Activated CD8-positive, alpha-beta memory T cell treated with anti-CD3 and anti-CD28 coated beads for 24 hours (primary cell): ENCODE measurements around the gene AZIN2.
"Not testable (repeated sequence)": the region's sequence is repeated elsewhere in the genome, so short reads cannot be mapped to it uniquely, and the experiment has no call there.

Experiments
- DNase-seq: peaks from one replicate; pipeline ENCODE4 v3.0.0-alpha.2; 2020

The AZIN2 gene

DNA sequence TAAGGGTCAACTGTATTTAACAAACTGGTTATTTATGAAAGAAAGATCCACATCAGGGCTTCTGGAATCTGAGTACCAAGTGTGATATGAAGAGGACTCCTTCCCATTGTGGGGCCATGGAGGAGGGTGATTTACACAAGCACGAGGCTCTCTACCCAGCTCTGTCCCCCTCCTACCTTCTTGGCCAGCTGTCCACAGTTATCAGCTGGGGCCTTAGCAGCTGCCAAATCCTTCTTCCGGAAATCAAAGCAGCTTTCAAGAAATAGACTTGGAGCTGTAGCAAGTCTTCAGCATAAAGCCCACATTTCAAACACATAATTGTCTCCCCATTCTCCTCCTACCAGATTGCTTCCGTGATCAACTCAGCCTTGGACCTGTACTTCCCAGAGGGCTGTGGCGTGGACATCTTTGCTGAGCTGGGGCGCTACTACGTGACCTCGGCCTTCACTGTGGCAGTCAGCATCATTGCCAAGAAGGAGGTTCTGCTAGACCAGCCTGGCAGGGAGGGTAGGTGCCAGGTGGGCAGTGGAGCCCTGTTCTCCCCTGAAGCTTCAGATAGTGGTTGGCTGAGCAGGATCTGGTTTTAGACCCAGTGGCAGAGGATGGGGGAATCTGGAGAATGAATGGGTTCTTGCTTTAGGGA, 15.5 kb downstream of the AZIN2 start:
- DNase-seq = no peak

DNA sequence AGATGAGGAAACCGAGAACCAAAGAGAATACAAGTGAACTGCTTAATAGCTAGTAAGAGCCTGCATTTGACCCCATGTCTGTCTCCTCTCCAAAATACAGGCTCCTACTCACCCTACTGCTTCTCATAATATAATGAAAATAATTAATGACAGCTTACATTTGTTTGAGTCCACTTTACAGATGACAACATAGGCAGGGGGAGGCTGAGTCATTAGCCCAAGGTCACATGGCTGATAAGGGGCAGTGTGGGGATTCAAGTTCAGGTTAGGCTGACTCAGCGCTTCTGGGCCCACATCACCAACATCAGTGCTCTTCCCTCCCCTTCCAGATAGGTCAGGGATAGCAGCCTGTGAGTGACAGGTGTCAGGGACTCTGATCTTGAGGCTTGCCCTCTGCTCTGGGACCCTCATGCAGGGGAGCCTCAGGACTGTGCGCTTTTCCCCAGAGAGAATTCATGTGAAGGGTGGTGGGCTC, 16.2 kb downstream of the AZIN2 start:
- no peak for DNase-seq

DNA sequence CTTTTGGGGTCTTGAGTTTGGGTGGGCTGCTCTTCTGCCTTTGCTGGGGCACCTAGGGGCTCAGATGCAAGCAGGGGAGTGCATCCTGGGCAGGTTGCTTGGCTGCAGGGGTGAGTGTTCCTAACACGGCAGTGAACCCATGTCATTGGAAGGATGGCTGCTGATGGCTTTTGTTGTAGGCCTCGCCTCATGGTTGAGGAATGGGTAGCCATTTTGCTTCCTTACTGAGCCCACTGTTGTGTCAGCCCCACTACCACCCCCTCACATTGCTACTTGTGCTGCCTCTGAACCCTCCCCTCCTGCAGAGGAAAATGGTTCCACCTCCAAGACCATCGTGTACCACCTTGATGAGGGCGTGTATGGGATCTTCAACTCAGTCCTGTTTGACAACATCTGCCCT, 16.8 kb downstream of the AZIN2 start:
- DNase-seq = no peak

DNA sequence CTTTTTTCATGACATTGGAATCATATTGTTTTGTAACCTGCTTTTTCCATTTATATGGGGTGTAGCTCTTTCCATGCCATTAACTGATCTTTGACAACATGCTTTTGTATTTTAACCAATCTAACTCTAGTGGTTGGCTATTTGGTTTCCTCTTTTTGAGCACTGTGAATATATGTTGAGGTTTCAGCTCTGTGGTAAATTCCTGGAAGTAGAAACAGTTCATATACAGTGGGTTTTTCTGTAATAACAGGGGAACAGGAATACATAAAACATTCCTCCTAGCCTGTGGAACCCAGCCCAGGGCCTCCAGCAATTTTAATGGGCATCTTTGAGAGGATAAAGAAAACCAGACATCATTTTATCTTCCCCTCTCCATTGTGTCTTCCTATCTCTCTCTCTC, 17.4 kb downstream of the AZIN2 start:
- DNase-seq = no peak

DNA sequence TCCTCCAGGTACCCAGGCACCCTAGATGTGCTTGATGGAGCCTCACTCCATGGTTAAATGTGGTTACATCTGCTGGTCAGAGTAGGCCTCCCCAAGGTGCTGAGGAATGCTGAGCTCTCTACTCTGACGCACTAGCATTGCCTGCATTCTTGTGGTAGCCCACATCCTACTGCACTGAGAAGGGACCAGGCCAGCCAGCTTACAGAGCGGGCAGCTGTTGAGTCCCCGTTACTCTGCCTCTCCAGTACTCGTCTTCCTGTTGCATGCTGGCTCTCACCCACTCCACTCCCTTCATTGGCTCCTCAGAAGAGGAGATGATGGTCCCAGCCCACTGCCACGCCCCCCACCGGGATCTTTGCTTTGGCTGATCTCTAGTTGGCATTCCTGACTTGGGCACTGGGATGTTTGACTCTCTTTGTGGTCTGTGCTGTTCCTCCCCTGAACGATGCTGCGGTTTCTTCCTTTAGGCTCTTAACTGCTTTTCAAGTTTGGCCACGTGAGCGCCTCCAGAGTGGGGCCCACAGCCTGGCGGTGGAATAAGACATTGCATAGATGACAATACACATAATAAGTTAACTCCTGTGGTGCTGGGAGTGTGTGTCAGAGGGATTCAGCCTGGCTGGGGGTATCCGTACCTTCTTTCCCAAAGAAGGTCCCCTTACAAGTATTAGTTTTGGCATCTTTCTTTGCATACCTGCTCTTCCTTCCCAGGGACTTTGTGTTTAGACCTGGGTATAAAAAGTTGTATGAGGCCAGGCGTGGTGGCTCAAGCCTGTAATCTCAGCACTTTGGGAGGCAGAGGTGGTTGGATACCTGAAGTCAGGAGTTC, 18.6 kb downstream of the AZIN2 start:
- peak; percentile 88 for DNase-seq

DNA sequence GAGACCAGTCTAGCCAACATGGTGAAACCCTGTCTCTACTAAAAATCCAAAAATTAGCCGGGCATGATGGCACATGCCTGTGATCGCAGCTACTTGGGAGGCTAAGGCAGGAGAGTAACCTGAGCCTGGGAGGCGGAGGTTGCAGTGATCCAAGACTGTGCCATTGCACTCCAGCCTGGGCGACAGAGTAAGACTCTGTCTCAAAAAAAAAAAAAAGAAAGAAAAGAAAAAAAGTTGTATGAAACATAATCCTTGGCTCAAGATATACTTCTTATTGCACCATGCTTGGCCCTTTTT, 19.1 kb downstream of the AZIN2 start:
- not testable (repeated sequence) for DNase-seq

DNA sequence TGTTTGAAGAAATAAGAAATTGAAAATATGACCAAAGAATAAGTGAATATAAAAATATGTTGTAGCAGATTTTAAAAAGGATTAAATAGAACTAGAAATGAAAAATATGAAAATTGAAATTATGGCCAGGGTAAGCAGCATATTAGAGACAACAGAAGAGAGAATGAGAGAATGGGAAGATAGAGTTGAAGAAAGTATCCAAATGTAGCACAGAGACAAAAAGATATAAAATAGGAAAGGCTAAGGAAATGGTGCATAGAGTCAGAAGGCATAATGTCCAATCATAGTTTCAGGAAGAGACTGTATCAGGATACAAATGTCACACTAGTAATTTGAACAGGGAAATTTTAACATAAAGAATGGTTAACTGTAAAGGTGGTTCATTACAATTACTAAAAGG, 29.5 kb downstream of the AZIN2 start:
- DNase-seq = no peak

DNA sequence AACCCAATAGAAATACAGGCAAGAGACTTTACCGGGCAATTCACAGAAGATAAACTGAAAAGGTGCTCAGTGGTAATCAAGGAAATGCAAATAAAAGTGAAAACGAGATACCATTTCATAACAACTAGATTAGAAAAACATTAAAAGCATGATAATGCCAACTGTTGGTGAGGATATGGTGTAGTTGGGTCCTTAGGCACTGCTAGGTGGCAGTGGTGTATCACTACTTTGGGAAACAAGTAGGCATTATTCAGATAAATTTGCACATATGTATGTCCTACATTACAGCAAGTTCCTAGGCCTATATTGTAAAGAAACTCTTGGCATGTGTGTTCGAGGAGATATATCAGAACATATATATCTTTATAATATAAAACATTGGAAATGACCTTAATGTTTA, 31.0 kb downstream of the AZIN2 start:
- DNase-seq = no peak

DNA sequence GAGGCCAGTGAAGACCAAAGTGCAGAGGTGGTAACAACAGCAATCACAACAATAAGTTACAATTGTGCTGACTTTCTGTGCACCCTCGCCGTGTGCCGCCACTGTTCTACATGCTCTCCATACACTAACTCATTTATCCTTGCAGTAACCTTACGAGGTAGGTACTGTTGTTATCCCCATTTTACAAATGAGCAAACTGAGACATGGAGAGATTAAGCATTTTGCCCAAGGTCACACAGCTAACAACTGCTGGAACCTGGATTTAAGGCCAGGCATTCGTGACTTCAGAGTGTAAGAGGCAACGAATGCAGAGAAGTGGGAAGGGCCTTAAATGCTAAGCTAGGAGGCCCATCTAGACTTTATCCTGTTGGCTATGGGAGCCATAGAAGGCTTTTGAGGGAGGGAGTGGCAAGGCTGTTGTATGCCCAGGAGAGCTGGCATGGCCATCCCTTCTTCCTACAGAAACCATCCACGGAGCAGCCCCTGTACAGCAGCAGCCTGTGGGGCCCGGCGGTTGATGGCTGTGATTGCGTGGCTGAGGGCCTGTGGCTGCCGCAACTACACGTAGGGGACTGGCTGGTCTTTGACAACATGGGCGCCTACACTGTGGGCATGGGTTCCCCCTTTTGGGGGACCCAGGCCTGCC, 36.6 kb downstream of the AZIN2 start:
- no peak for DNase-seq

DNA sequence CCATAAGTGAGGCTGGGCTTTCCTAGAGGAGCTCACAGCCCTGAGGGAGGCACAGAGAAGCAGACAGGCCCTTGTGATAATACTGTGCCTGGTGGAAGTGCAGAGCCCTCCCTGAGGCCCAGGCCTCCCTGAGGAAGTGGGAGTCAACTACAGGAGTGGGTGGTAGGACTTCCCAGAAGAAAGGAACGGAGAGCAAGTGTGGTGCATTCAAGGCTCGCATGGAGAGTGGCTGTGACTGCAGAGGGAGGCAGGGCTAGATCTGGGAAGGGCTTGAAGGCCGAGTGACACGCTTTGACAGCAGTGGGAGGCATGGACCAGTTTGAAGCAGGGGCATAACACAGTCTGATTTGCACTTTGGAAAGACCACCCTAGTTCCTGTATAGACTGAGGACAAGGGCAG, 37.3 kb downstream of the AZIN2 start:
- no peak for DNase-seq

DNA sequence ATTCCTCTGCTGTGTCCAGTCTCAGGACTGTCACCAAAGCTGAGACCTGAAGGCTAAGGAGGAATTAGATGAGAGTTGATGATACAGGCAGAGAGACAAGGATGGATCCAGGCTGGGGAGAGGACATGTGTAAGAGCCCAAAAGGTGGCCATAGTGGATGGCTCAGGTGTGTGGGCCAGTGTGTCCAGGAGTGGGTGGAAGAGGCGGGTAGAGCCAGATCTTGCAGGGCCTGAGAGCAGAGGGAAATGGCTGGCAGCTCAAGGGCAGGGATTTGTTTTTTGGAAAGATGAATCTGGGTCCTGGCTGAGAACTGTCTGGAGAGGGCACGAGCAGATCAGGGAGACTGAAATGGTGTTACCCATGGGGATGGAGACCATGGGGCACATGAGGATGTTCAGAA, 38.1 kb downstream of the AZIN2 start:
- DNase-seq = no peak

DNA sequence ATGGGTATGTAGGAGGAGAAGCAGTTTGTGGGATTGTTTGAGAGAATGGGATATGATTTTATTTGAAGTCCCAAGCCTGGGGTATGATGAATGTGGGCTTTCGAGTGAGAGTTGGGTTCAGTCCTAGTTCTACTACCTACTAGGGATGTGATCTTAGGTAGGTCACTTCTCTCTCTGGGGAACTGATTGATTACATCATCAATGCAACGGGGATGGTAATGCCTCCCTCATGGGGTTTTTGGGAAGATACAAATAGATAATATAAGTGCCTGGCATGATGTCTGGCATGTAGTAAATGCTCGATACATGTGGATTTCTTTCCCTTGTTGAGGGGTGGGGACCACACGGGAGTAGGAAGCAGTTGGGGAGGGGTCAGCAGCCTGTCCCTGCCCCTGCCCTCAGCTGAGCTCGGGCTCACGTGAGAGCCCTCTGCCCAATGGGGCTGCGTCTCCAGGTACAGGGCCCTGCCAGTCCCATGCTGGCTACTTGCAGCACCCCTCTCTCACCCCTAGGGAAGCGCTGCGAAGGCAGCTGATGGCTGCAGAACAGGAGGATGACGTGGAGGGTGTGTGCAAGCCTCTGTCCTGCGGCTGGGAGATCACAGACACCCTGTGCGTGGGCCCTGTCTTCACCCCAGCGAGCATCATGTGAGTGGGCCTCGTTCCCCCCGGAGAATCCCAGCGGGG, 38.7 kb downstream of the AZIN2 start:
- no peak for DNase-seq

DNA sequence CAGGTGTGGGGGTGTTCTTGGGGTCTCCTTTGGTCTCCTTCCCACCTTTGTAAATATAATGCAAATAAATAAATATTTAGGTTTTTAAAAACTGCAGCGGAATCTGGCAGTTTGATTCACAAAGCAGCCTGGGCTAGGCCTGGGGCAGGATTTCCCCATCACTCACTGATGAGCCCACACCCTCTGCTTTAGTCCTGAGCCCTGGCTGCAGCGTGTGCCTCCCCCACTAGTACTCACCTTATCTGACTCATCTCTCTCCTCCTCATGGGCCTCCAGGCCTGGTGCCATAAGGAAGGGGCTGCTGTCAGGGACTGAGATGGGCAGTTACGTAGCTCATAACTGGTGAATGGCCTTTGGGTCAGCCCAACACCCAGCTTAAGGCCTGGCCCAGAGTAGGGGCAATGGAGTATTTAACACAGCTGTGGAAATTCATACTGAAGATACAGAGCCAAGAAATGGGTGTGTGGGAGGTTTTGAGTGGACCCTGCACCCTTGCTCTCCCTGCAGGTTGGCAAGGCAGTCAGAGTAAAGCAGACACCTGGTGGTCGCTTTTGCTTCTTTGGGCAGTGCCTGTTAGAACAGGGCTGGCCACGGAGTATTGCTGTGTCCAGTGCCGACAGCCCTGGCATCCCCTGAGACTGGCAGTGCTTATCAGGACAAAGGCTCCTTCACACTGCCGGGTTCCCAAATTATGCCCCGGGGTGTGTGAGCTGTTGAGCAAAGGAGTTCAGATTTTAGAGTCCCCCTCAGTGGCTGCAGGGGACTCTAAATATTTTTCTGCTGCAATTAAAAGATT, 39.7 kb downstream of the AZIN2 start:
- no peak for DNase-seq

DNA sequence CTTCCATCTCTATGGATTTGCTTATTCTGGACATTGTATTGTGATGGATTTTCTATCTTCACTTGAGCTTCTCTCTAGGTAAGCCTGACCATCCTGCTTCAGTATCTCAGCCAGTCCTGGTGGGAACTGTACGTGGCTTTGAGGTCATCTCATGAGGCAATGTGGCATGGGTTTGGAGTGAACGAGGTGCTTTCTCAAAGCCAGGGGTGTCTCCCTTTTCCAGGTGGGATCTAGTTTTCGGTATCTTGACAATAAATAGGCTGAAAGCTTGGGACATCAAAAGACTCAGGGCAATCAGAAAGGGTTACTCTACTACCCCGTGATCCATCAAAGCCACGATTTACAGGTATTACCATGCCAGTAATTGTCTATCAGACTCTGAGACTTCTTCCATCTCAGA, 40.8 kb downstream of the AZIN2 start:
- no peak for DNase-seq

DNA sequence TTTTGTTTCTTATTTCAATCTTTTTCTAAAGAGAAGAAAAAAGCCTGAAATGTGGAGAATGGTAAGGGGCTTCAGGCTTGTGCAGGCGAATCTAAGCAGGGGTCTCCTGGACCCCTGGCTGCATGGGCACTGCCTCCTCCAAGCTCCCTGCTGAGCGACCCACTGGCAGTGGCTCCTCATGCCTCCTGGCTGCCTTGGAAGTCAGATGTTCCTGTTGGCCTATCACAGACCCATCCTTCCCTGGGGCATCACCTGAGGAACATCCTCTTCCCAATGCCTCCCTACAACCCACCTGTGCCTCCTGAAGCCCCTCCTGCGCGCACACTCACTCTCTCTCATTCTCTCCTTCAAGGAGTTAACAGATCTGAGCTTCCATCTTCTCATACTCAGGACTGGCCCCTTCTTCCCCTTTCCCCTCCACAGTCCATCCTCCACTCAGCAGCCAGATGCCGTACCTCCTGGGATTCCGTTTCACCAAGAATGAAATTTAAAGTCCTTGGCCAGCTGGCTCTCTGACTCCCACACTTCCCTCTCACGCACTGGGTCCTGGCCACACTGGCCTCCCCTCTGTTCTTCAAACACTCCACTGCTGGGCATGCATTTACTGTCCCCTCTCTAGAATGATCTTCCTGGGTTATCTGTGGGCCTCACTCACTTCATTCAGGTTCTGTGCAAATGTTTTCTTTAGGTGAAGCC, 41.7 kb downstream of the AZIN2 start:
- DNase-seq = no peak

DNA sequence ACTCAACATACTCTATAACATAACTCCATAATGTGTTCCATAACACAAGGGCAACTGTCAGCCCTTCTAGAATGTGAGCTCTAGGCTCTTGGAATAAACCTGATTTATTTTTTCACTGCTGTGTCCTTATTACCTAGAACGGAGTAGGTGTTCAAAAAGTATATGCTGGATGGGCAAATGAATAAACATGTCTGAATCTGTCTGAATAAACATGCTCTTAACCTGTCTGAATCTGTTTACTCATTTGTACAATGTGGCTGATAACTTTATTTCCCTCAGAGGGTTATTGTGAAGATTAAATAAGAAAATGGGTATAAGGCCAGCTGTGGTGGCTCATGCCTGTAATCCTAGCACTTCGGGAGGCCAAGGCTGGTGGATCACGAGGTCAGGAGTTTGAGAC, 42.3 kb downstream of the AZIN2 start:
- DNase-seq = no peak

DNA sequence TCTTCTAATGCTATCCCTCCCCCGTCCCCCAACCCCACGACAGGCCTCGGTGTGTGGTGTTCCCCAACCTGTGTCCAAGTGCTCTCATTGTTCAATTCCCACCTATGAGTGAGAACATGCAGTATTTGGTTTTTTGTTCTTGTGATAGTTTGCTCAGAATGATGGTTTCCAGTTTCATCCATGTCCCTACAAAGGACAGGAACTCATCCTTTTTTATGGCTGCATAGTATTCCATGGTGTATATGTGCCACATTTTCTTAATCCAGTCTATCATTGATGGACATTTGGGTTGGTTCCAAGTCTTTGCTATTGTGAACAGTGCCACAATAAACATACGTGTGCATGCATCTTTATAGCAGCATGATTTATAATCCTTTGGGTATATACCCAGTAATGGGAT, 43.7 kb downstream of the AZIN2 start:
- not testable (repeated sequence) for DNase-seq

DNA sequence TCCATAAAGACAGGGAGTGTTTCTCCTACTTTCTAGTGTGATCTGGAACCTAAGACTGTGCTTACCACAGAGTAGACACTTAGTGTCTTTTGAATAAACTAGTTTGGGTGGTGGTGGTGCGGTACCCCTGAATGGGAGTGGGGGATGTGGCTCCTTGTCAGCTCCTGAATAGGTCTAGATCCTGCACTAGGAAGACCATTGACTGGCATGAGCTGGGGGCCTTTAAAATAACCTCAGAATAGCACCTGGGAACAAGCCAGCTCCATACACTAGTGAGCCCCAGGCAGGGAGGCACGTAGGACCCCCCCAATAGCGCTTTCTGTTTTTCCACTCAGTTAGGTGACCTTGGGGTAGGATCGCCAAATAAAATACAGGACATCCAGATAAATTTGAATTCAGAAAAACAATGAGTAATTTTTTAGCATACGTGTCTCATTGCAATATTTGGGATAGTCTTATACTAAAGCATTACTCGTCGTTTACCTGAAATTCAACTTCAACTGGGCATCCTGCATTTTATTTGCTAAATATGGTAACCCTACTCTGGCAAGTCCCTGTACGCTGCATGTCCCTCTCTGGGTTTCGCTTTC, 45.6 kb downstream of the AZIN2 start:
- DNase-seq = no peak

DNA sequence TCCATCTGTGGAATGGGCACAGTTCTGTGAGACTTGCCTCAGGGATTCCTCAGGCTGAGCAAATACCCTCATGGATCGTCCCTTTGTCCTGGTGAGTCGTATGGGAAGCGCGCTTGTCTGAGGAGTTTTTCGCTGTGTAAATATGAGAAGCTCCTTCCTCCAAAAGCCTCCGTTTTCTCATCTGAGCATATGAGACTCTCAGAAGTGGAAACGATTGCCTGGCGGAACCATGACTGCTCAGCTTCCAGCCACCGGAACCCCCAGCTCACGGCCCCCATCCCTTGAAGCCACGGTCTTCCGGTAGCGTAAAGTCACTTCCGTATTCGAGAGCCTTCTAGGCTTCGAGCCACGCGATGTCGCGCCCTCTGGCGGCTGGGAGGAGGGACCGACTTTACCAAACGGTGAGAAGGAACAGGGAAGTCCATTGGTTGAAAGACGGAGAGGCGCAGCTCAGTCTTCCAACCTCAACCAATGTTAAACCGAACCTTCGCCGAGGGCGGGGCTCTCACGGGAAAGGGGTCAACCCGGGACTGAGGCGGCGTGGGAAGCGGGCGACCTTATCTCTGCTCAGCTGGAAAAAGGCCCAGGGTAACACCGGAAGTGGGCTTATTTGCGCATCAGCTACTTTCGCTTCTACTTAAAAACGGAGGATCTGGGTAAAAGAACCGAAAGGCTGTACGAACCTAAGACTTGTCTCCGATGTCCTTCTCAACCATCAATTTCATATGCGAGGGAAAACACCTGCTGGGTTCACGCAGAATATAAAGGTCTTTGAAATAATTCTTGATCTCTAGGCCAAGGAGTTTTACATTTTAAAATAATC, 46.3 kb downstream of the AZIN2 start:
- DNase-seq = peak; percentile 98

DNA sequence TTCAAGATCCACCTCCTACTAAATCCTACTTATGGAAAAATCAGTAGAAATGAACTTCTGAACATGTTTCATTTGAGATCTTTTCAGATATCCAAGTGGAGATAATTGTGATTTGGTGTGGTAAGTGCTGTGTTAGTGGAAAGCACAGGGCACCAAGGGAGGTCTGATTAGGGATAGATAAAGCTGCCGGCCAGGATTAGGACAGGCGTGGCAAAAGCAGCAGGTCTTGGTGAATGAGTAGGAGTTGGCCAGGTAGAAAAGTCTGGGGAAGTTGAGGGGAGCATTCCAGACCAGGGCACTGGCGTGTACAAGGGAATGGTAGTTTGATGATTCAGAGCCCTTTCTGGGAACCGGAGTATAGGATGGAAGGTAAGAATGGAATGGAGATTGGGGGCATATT, 47.8 kb downstream of the AZIN2 start:
- no peak for DNase-seq

DNA sequence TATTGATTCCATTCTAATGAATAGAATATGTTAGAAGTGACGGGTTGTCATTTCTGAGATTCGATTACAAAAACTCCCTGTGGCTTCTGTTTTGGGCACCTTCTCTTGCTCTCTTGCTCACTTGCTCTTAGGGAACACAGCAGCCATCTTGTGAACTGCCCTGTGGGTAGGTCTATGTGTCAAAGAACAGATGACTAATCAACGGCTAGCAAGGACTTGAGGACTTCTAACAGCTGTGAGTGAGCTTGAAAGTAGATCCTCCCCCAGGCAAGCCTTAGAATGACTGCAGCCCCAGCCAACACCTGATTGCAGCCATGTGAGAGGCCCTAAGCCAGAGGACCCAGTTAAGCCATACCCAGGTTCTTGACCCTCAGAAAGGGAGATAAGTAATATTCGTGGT, 49.3 kb downstream of the AZIN2 start:
- DNase-seq = no peak
